ENCODE data around the gene ZFYVE28.
"Not testable (repeated sequence)": the region's sequence is repeated elsewhere in the genome, so short reads cannot be mapped to it uniquely, and the experiment has no call there.

Gene ZFYVE28

GRCh38 chr4:2446656-2447564, 28.5 kb upstream of the ZFYVE28 start:
- DNase-seq: no peak

DNA sequence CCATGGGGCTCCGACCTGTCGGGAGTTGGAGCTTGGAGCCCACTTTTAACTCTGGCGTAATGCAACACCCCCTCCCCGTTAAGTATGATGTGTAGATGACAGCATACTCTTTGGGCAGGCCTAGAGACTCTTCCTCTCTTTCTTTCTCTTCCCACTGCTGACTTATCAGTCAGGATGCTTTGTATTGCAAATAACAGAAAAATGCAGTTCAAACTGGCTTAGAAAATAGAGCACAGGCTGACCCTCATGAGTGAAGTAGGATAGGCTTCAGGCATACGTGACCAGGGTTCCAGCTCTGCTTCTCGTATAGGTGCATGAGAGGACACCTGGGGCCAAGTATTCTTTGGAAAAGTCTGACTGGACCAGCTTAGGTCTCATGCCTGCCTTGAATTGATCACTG, 27.1 kb upstream of the ZFYVE28 start:
- DNase-seq: no peak

DNA sequence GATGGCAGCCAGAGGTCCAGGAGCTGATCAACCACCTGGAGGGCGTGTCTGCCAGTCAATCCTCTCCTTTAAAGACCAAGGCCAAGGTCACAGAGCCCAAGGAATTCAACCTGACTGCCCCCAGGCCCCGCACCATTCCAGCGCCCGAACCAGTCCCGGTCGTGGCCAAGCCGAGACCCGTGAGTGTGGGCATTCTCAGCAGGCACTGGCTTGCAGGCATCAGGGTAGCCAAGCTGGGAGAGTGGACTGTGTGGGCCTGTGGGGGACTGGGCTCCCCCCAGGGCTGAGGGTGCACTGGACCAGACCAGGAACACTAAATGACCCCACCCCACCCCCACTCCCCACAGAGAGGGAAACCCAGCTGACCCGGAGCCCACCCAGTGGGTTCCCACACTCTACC, 26.7 kb upstream of the ZFYVE28 start:
- DNase-seq: no peak

- DNase-seq: no peak
These were observed 25.7 kb upstream of the ZFYVE28 start for GRCh38 chr4:2443956-2444740.

DNA sequence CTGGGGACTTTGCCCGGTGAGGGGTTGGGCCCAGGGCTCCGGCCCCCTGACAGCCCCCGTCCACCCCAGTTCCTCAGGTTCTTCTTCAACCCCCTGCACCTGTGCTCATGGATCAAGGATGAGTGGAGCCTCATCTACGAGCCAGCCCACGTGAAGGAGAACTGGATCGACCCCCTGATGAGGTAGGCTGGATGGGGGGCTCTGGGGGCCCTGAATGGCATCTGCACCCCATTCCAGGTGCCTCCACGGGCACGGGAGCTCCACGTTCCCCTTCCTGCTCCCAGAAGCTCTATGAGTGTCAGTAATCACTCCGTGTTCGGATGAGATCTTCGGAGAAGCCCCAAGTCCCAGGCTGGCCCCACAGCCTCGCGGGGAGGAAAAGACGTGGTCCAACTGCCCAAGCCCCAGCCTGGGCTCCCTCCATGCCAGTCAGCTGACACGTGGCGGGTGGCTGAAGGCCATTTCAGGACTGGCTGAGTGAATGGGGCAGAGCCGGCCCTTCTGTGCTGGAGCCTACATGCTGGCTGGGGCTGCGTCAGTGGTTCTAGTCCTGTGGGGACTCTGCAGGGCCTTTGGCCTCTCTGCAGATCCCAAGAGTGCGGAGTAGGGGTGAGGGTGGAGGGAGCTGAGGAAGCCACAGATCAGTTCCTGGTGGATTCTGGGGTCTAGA, 24.8 kb upstream of the ZFYVE28 start:
- no peak for DNase-seq

- DNase-seq: no peak
These were observed 23.9 kb upstream of the ZFYVE28 start for GRCh38 chr4:2442175-2442993.

GRCh38 chr4:2441393-2442174, 23.1 kb upstream of the ZFYVE28 start:
- peak; percentile 75 for DNase-seq

DNA sequence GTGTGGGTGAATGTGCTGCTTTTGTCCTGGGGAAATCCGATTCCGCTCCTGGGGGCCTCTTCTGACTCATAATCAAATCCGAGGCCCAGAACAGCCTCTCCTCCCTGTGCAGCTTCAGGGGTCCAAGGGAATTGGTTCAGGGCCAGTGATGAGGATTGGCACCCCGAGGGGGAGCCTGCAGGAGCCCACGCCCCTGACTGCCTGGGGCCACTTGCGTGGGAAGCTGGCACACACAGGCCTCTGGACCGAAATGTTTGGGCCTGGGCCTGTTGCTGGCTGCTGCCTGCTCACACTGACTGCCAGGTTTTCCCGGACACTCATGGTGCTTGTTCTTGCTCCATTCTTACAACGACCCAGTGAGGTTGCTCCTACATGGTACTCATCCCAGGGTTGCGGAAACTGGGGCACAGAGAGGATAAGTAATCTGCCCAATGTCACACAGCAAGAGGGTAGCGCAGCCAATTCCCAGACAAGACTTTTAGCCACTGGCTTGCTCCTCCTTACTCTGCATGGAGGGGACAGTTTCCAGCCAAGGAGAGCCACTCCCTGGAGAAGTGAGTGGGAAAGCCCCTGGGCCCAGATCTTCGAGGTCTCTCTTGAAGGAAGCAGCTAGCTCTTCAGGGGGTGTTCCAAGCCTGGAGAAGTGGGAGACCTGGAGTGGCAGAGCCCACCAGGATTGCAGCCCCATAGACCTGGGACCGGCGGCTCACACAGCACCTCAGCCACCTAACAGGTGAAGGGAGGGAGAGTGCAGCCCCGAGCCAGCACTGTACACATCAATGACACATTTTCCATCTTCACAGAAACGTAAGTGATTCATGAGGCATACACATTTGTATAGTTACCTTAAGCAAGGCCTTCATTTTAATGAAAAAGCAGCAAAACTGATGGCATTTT, 20.6 kb upstream of the ZFYVE28 start:
- no peak for DNase-seq

DNA sequence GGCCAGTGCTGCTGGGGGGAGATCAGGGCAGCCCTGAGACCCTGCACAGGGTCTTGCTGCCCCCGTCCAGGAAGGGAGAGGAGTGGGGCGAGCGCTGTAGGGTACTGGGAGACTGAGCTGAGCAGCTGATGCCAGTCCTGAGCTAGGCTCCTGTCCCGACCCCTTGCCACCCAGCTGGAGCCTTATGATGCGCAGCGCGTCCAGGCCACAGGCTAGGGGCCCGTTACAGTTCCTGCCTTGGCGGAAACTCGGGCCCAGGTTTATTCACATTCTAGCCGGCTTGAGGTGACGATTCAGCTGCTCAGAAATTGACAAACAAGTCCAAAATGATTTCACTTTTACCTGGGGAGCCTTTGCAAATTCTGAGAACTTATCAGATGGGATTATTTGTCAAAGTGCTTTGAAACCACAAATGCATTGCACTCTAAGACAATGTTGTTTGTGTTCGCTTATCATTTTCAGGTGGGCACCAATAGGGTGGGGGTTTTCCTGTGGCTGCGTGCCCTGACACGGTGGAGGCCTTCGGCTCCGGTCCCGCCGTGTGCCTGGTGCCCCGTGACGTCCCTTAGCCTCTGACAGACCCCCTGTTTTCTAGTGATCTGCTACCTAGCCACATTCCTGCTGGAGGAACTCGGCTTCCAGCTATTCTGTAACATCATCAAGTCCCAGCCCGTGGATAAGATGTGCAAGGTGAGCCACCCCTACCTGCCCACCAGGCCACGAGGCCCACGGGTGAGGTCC, 19.2 kb upstream of the ZFYVE28 start:
- DNase-seq: no peak

DNA sequence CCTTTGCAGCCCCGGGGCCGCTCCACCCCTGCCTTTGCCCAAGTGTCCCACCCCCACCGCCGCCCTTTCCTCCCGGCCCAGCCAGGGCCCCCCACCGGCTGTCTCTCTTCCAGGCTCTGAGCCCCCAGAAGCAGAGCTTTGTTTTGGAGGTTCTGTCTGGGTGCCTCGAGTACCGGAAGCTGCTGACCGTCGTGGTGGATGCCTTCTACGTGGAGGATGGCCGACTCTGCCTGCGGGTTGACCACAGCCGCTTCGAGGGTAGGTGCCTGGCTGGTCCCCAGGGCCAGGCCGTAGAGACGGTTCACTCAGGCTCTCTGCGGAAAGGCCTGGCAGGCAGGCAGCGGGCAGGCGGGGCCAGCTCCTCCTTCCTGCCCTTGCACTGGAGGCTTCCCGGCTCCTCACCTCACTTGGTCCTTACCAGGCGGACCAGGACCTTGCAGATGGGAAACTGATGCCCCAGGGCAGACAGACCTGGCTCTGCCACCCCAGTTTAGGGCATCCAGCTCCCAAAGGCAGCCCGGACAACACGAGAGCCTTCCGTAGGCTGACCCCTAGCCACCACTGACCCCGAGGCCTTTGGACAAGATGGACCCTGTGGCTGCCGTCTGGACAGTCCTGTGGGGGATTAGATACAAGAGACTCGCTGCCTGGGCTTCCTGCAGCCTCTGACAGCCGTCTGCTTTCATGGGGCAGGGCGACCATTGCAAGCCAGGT, 18.5 kb upstream of the ZFYVE28 start:
- no peak for DNase-seq

DNA sequence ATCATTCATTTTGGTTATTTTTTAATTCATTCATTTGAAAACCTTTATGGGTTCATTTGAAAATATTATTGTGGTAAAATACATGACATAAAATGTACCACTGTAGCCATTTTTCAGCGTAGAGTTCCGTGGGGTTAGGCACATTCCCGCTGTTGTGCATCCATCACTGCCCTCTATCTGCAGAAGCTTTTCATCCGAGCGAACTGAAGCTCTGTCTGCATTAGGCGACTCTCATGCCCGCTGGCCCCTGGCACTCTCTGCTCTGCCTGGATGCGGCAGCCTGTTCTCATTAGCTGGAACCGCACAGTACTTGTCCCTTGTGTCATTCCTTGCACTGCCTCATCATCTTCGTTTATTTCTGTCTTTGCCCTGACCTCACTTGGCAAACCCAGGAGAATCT, 17.9 kb upstream of the ZFYVE28 start:
- DNase-seq: no peak

DNA sequence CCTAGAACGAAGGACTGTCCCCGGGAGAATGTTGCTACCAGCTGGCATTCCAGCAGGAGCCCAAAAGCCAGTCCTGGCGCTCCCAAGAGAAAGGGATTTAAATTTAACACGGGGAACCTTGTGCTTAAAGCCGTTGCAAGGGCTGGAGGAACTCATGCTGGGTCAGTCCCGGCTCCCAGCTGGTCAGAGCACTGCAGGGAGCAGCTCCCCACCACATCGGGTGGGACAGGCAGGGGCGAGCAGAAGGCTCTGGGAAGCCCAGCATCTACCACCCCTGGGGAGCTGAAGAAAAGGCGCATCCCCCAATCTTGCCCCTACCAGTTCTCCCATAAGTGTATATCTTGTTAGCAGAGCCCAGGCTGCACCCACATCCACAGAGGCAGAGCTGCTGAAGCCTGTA, 16.0 kb upstream of the ZFYVE28 start:
- no peak for DNase-seq

DNA sequence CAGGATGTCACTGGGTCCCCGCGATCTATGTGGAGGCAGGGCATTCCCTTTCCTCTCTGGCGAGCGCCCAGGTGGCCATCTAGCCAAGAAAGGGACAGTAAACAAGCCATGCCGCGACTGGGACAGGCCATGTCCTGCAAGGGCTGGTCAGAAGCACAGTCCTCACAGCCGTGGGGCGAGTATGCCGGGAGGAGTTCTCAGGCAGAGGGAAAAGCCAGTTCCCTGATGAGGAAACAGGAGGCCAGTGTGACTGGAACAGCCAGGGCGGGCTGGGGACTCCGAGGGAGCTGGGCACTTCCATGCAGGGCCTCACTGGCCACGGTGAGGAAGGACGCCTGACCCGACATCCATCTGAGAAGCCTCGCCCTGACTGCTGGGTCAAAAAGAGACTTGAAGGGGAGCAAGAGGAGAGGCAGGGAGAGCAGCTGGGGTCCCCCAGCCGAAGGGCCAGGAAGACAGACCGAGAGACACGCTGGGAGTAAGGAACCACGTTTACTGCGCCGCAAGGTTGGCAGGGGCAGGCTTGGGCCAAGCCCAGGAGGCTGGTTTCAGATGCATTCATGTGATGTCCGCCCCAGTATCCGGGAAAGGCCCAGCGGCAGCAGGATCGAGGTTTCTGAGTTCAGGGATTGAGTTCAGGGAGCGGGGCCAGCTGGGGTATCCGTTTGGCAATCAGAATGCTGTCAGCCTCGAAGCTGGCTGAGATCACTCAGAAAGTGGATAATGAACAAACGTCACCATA, 15.3 kb upstream of the ZFYVE28 start:
- no peak for DNase-seq

- no peak for DNase-seq
These were observed 14.6 kb upstream of the ZFYVE28 start for GRCh38 chr4:2432991-2433530.

- no peak for DNase-seq
These were observed 13.6 kb upstream of the ZFYVE28 start for GRCh38 chr4:2432004-2432403.

- DNase-seq: not testable (repeated sequence)
These were observed 11.7 kb upstream of the ZFYVE28 start for GRCh38 chr4:2429945-2430757.

DNA sequence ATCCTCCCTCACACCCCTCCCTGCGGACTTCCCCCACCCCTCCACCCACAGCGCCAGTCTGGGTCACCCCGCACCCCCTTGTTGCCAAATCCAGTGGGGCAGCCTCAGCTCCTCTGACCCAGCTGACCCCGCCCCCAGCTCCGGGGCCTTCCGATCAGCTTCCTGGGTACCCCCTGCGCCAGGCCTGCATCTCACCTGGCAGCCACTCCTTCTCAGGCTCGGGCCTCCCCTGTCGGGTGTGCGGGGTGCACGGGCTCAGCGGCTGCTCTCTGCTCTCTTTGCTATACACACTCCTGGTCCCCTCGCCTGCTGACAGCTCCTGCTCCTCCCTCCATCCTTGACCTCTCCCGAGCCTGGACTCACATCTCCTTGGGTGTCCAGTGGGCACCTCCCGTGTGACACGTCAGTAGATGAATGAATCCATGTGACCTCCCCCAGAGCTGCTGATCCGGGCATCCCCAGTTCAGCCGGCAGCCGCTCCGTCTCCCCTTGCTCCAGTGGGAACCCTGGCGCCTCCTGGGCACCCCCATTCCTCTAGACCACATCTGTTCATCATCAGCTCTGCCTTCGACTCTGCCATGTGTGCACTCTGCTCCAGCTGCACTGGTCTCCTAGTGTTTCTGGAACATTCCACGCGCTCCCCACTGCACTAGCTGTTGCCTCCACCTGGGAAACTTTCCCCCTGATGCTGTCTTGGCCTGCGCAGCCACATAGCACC, 10.2 kb upstream of the ZFYVE28 start:
- DNase-seq: no peak
